Fibroblast of pulmonary artery (primary cell): ENCODE measurements around the gene MON1B.
"Not testable (repeated sequence)": the region's sequence is repeated elsewhere in the genome, so short reads cannot be mapped to it uniquely, and the experiment has no call there.

Experiments used
- DNase-seq: peaks from one replicate; pipeline ENCODE4 v3.0.0-alpha.2; 2010; ENCODE audit warnings: low read depth
- H3K4me3 ChIP-seq: replicated peaks from 2 replicates; pipeline ENCODE4 v1.5.1; 2011; ENCODE audit warnings: low read depth, mild to moderate bottlenecking, control low read depth, low read length, moderate library complexity
- TF ChIP-seq, protein P1 (sequence below): IDR thresholded peaks from 2 replicates; pipeline ENCODE4 v1.5.1; 2011; ENCODE audit warnings: mild to moderate bottlenecking, control low read depth, low read length, inconsistent platforms; ENCODE audit errors: missing control alignments

Gene MON1B

GRCh38 chr16:77183137-77183536 is 7.9 kb upstream of the MON1B start:
- TF ChIP-seq, protein P1, sequence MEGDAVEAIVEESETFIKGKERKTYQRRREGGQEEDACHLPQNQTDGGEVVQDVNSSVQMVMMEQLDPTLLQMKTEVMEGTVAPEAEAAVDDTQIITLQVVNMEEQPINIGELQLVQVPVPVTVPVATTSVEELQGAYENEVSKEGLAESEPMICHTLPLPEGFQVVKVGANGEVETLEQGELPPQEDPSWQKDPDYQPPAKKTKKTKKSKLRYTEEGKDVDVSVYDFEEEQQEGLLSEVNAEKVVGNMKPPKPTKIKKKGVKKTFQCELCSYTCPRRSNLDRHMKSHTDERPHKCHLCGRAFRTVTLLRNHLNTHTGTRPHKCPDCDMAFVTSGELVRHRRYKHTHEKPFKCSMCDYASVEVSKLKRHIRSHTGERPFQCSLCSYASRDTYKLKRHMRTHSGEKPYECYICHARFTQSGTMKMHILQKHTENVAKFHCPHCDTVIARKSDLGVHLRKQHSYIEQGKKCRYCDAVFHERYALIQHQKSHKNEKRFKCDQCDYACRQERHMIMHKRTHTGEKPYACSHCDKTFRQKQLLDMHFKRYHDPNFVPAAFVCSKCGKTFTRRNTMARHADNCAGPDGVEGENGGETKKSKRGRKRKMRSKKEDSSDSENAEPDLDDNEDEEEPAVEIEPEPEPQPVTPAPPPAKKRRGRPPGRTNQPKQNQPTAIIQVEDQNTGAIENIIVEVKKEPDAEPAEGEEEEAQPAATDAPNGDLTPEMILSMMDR = no peak
- H3K4me3 ChIP-seq = no peak overlapping the region
- no peak for DNase-seq

- H3K4me3 ChIP-seq, DNase-seq: not testable (repeated sequence)
Observed at GRCh38 chr16:77186298-77186697, 4.7 kb upstream of the MON1B start.

DNA sequence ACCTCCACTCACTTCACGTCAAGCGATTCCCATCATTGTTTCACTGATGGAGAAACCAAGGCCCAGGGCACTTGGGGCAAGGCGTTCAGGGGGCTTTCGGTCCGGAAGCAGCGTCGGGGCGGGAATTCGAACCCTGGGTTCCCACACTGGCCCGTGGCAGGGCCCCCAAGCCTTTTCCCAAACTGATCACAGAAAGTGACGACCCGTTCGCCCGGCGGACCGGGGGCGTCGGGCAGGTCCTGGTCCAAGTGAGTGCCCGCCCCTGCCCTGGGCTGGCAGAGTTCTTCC is 856 bp upstream of the MON1B start:
- H3K4me3 ChIP-seq = peak overlapping the region; percentile 97
- DNase-seq = no peak
- TF ChIP-seq, protein P1 = no peak

DNA sequence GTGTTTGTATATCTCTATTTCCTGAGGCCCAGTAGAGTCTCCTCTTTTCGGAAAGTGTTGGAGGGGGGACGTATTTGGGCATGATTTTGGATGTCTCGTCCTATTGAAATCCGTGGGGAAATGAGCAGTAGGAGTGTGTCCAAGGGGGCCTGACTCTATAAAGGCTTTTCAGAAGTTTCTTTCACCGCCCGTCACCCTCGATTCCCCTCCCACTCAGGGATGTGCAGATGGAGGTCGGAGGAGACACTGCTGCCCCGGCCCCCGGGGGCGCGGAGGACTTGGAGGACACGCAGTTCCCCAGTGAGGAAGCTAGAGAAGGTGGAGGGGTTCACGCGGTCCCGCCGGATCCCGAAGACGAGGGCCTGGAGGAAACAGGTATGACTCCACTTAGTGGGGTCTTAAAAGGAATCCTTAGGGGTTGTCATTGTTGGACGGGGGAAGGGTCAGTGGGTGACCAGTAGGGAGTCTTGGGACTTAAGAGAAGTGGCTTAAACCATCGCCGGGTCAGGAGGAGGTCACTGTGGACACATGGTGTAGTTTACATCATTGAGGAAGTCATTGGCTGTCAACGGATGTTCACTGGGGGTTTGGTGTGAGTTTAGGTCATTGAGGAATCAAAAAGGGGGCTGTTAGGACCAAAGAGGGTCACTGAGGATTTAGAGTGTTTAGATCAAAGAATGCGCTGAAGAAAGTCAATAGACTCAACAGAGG is 424 bp downstream of the MON1B start:
- TF ChIP-seq, protein P1 = no peak
- H3K4me3 ChIP-seq = peak overlapping the region; percentile 97
- no peak for DNase-seq

DNA sequence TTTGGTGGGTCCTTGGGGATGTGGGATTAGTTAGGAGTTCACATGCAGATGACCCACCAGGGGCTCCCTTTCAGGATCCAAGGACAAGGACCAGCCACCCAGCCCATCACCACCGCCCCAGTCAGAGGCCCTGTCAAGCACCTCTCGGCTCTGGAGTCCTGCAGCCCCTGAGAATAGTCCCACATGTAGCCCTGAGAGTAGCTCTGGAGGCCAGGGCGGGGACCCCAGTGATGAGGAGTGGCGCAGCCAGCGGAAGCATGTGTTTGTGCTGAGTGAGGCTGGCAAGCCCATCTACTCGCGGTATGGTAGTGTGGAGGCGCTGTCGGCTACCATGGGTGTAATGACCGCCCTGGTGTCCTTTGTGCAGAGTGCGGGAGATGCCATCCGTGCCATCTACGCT is 2.4 kb downstream of the MON1B start:
- no peak for DNase-seq
- H3K4me3 ChIP-seq = no peak overlapping the region

DNA sequence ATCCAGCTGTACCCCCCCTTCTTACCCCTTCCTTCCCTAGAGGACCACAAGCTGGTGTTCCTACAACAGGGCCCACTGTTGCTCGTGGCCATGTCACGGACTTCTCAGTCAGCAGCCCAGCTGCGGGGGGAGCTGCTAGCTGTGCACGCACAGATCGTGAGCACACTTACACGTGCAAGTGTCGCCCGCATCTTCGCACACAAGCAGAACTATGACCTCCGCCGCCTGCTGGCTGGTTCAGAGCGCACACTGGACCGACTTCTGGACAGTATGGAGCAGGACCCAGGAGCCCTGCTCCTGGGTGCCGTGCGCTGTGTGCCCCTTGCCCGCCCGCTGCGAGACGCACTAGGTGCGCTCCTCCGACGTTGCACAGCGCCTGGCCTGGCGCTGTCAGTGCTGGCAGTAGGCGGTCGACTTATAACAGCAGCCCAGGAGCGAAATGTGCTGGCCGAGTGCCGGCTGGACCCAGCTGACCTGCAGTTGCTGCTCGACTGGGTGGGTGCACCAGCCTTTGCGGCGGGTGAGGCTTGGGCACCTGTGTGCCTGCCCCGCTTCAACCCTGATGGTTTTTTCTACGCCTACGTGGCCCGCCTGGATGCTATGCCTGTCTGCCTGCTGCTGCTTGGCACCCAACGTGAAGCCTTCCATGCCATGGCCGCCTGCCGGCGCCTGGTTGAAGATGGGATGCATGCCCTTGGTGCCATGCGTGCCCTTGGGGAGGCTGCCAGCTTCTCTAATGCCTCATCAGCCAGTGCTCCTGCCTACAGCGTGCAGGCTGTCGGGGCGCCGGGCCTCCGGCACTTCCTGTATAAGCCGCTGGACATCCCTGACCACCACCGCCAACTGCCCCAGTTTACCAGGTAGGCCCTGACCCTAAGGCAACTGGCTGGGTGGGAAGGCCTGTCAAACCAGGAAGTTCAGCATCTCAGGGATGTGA is 3.6 kb downstream of the MON1B start:
- DNase-seq = no peak
- no peak overlapping the region for H3K4me3 ChIP-seq
- TF ChIP-seq, protein P1 = no peak

More for the DNA sequence above, 2.4 kb downstream of the MON1B start:
- TF ChIP-seq, protein P1 = no peak

DNA sequence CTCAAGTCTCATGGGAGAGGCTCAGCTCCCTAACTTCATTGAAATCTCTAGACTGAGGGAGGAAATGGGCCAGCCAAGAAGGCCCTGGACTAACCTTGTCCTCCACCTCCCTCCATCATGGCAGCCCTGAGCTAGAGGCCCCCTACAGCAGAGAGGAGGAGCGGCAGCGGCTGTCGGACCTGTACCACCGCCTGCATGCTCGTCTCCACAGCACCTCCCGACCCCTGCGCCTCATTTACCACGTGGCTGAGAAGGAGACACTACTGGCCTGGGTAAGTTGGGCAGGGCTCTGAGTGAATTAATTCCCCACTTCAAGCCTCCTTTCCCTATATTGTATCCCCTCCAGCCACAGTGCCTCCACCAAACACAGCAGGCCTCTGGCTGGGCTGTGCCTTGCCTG is 4.4 kb downstream of the MON1B start:
- H3K4me3 ChIP-seq = no peak overlapping the region
- TF ChIP-seq, protein P1 = no peak

More for the DNA sequence above, 4.4 kb downstream of the MON1B start:
- no peak for DNase-seq
